Kidney epithelial cell (primary cell): ENCODE results near the gene ERLEC1. TPM values are rescaled to one million over a fixed set of nuclear protein-coding genes. Genes with fewer than 3 reads are reported as not detected.
"Not testable (repeated sequence)": the region's sequence is repeated elsewhere in the genome, so short reads cannot be mapped to it uniquely, and the experiment has no call there.

Experiments
- DNase-seq: peaks from one replicate; pipeline ENCODE4 v3.0.0-alpha.2; 2010; ENCODE audit warnings: low read depth
- H3K27me3 ChIP-seq: 2 replicates; pipeline ENCODE4 v1.6.0; 2011; ENCODE audit warnings: low read length; ENCODE audit not compliant: control insufficient read depth, insufficient read depth
- H3K36me3 ChIP-seq: 2 replicates; pipeline ENCODE4 v1.5.1; 2011; ENCODE audit warnings: low read length; ENCODE audit not compliant: control insufficient read depth, insufficient read depth
- H3K4me3 ChIP-seq: 2 replicates; pipeline ENCODE4 v1.5.1; 2011; ENCODE audit warnings: low read depth, mild to moderate bottlenecking, control low read depth, low read length
- CTCF ChIP-seq: IDR thresholded peaks from 2 replicates; pipeline ENCODE4 v1.5.1; 2011; ENCODE audit warnings: mild to moderate bottlenecking, moderate library complexity, low read length, control low read depth, inconsistent platforms; ENCODE audit not compliant: insufficient read depth, poor library complexity, severe bottlenecking
- total RNA-seq: library from RNA; depleted of rRNA; stranded (reverse); fragments of >200 nt; gene quantifications from 2 replicates; pipeline ENCODE4 v1.2.3, GENCODE V29; 2015

ERLEC1 gene
- total RNA-seq, 1 donor from 2014 or later = 51.9 TPM

GRCh38 chr2:53750041-53750768 lies 36.6 kb upstream of the ERLEC1 start:
- H3K4me3 ChIP-seq = no peak overlapping the region
- DNase-seq = no peak
- TF ChIP-seq CTCF = no peak

DNA sequence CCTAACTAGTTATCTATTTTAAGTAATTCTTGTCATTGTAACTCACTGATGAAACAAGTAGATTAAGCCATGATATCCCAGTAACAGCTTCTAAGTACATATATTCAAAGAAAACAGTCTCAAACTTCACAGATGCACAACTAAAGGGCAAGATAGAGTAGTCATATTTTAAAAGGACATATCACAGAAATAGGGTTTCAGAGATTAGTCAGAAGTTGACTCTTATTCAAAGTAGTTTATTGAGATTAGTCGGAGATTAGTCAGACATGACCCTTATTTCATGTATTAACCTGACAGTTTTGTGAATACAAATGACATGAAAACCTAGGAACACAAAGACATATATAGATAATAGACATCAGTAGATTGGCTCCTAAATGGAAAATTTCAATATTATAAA lies 35.1 kb upstream of the ERLEC1 start:
- H3K27me3 ChIP-seq = no peaks in the 10 kb centered on the region
- no peaks in the 10 kb centered on the region for H3K36me3 ChIP-seq
- no peak for DNase-seq
- no peak overlapping the region for H3K4me3 ChIP-seq
- TF ChIP-seq CTCF = no peak

More at GRCh38 chr2:53750041-53750768, 36.6 kb upstream of the ERLEC1 start:
- Histone ChIP-seq H3K36me3 (no peaks in the 10 kb centered on the region), H3K27me3 (no peaks in the 10 kb centered on the region)

GRCh38 chr2:53752385-53752784 lies 34.5 kb upstream of the ERLEC1 start:
- Histone ChIP-seq H3K4me3 (no peak overlapping the region), H3K36me3 (no peaks in the 10 kb centered on the region), H3K27me3 (no peaks in the 10 kb centered on the region)
- TF ChIP-seq CTCF = no peak
- DNase-seq = no peak

GRCh38 chr2:53753041-53753440 lies 33.8 kb upstream of the ERLEC1 start:
- H3K27me3 ChIP-seq = no peaks in the 10 kb centered on the region
- no peak for DNase-seq
- H3K36me3 ChIP-seq = no peaks in the 10 kb centered on the region
- TF ChIP-seq CTCF = no peak
- no peak overlapping the region for H3K4me3 ChIP-seq

- no peak for DNase-seq
- Histone ChIP-seq H3K27me3 (no peaks in the 10 kb centered on the region), H3K36me3 (no peaks in the 10 kb centered on the region), H3K4me3 (no peak overlapping the region)
- TF ChIP-seq CTCF = no peak
These were observed 31.7 kb upstream of the ERLEC1 start for GRCh38 chr2:53755121-53755520.

DNA sequence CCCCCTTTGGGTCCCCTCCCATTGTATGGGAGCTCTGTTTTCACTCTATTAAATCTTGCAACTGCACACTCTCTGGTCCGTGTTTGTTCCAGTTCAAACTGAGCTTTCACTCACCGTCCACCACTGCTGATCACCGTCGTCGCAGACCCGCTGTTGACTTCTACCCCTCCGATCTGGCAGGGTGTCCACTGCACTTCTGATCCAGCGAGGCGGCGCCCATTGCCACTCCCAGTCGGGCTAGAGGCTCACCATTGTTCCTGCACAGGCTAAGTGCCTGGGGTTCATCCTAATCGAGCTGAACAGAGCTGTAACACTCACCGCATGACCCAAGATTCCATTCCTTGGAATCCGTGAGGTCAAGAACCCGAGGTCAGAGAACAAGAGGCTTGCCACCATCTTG lies 30.2 kb upstream of the ERLEC1 start:
- no peaks in the 10 kb centered on the region for H3K36me3 ChIP-seq
- H3K4me3 ChIP-seq = no peak overlapping the region
- DNase-seq = no peak
- no peak for TF ChIP-seq CTCF
- no peaks in the 10 kb centered on the region for H3K27me3 ChIP-seq

DNA sequence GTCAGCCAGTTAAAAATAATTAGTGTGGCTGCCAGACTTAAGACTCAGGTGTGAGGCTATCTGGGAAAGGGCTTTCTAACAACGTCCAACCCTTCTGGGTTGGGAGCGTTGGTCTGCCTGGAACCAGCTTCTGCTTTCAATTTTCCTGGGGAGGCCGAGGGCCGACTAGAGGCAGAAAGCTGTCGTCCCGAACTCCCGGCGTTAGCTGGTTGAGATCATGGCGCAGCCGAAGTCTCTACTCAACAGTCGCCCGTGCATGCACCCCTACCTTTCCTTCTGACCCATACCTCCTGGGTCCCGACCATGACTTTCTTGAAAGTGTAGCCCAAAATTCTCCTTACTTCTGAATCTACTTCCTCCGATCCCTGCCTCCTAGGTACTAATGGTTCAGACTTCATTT lies 29.6 kb upstream of the ERLEC1 start:
- H3K36me3 ChIP-seq, DNase-seq, H3K4me3 ChIP-seq, H3K27me3 ChIP-seq: not testable (repeated sequence)
